ENCODE results near the gene IL17REL.
A peak's percentile ranks its signal among the peaks of the same experiment; 100 is the strongest.
"Not testable (repeated sequence)": the region's sequence is repeated elsewhere in the genome, so short reads cannot be mapped to it uniquely, and the experiment has no call there.

IL17REL gene

GRCh38 chr22:49983148-49984042 is 29.2 kb downstream of the IL17REL start:
- DNase-seq: no peak

GRCh38 chr22:49981799-49982198 is 30.8 kb downstream of the IL17REL start:
- not testable (repeated sequence) for DNase-seq

- DNase-seq: peak; percentile 20
Measured at GRCh38 chr22:49979587-49980264, 32.8 kb downstream of the IL17REL start.

- DNase-seq: no peak
Measured at GRCh38 chr22:49977578-49977977, 35.0 kb downstream of the IL17REL start.

- DNase-seq: no peak
Measured at GRCh38 chr22:49976439-49977175, 36.0 kb downstream of the IL17REL start.

GRCh38 chr22:49975543-49976389 is 36.8 kb downstream of the IL17REL start:
- no peak for DNase-seq

GRCh38 chr22:49973018-49973961 is 39.3 kb downstream of the IL17REL start:
- no peak for DNase-seq

GRCh38 chr22:49972163-49973017 is 40.2 kb downstream of the IL17REL start:
- no peak for DNase-seq

- no peak for DNase-seq
Measured at GRCh38 chr22:49971232-49972162, 41.1 kb downstream of the IL17REL start.

GRCh38 chr22:49970528-49971231 is 41.9 kb downstream of the IL17REL start:
- peak; percentile 97 for DNase-seq

- DNase-seq: no peak
Measured at GRCh38 chr22:49969751-49970527, 42.6 kb downstream of the IL17REL start.

GRCh38 chr22:49968831-49969661 is 43.5 kb downstream of the IL17REL start:
- DNase-seq: no peak

- DNase-seq: no peak
Measured at GRCh38 chr22:49968313-49968830, 44.2 kb downstream of the IL17REL start.

GRCh38 chr22:49967706-49968208 is 44.8 kb downstream of the IL17REL start:
- no peak for DNase-seq

- DNase-seq: no peak
Measured at GRCh38 chr22:49966774-49967705, 45.5 kb downstream of the IL17REL start.

Data from fibroblast of skin of right quadriceps (primary cell).